ENCODE measurements around the gene CD84. TPM values are rescaled to one million over a fixed set of nuclear protein-coding genes. Genes with fewer than 3 reads are reported as not detected.
"Not testable (repeated sequence)": the region's sequence is repeated elsewhere in the genome, so short reads cannot be mapped to it uniquely, and the experiment has no call there.

CD84 gene
- total RNA-seq, 1 donor from 2014 or later = not detected

- DNase-seq (ENCODE audit: low spot score) = no peak
- H3K36me3 Mint-ChIP-seq (ENCODE audit: low read depth) = no peaks in the 10 kb centered on the region
- no peak overlapping the region for H3K27ac Mint-ChIP-seq (ENCODE audit: unreplicated experiment)
- H3K9me3 Mint-ChIP-seq (ENCODE audit: low read depth) = peaks cover 30% of the 10 kb centered on the region
- TF ChIP-seq CTCF (IDR thresholded peaks at IDR 0.05) = no peak
- peaks cover 5% of the 10 kb centered on the region for H3K27me3 Mint-ChIP-seq (ENCODE audit: low read depth)
- no peak overlapping the region for H3K4me3 Mint-ChIP-seq (ENCODE audit: unreplicated experiment)
- no peaks in the 10 kb centered on the region for H3K4me1 Mint-ChIP-seq (ENCODE audit: low read depth)
These were observed 74.6 kb downstream of the CD84 start for GRCh38 chr1:160504651-160505050.

GRCh38 chr1:160503087-160503486, 76.2 kb downstream of the CD84 start:
- H3K36me3 Mint-ChIP-seq (ENCODE audit: low read depth) = no peaks in the 10 kb centered on the region
- no peak for TF ChIP-seq CTCF (IDR thresholded peaks at IDR 0.05)

DNA sequence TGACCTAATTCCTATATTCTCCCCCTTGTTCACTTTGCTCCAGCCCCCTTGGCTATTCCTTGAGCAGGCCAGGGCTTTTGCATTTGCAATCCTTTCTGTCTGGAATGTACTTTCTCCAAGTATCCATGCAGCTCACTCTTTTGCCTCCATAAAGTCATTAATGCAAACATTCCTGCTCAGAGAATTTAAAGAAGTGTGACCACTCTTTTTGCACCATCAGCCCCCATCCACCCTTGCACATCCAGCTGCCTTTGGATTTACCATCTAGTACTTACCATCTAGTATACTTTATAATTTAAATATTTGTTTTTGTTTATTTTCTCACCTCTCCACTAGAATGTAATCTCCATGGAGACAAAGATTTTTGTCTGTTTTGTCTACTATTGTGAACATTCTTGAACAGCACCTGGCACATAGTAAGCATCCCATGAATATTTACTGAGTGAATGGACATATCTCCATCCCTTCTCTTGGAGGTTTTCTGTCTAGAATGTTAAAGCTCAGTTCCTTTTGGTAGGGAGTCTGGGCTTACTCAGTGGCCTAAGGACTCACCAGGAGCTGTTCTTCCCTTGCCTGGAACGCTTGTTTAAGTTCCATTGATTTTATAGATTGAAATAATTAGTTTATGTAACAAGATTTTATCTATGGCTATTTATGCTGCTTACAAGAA, 78.8 kb downstream of the CD84 start:
- no peak for TF ChIP-seq CTCF (IDR thresholded peaks at IDR 0.05)
- H3K27ac Mint-ChIP-seq (ENCODE audit: unreplicated experiment) = no peak overlapping the region
- peaks cover 15% of the 10 kb centered on the region for H3K9me3 Mint-ChIP-seq (ENCODE audit: low read depth)
- no peak for DNase-seq (ENCODE audit: low spot score)
- H3K36me3 Mint-ChIP-seq (ENCODE audit: low read depth) = no peaks in the 10 kb centered on the region
- H3K4me1 Mint-ChIP-seq (ENCODE audit: low read depth) = no peaks in the 10 kb centered on the region
- peaks cover 6% of the 10 kb centered on the region for H3K27me3 Mint-ChIP-seq (ENCODE audit: low read depth)
- H3K4me3 Mint-ChIP-seq (ENCODE audit: unreplicated experiment) = no peak overlapping the region

More at GRCh38 chr1:160503087-160503486, 76.2 kb downstream of the CD84 start:
- H3K9me3 Mint-ChIP-seq (ENCODE audit: low read depth) = peaks cover 38% of the 10 kb centered on the region
- no peak for DNase-seq (ENCODE audit: low spot score)
- H3K4me1 Mint-ChIP-seq (ENCODE audit: low read depth) = no peaks in the 10 kb centered on the region
- no peak overlapping the region for H3K4me3 Mint-ChIP-seq (ENCODE audit: unreplicated experiment)
- H3K27ac Mint-ChIP-seq (ENCODE audit: unreplicated experiment) = no peak overlapping the region
- H3K27me3 Mint-ChIP-seq (ENCODE audit: low read depth) = peaks cover 5% of the 10 kb centered on the region

DNA sequence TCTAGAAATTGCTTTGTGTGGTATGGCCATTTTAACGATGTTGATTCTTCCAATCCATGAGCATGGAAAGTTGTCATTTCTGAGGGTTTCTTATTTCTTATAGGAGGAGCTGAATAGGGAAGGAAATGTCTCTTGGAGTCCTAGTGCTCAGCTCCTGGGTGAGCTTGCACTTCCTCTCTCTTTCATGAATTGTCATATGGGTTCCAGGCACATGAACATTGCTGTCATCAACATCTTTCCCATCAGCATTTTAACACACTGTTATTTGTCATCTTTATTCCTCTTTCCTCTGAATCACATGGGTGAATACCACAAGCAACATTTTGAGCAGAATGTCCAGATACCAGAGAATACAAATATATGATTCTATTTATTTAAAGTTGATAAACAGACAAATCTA, 79.7 kb downstream of the CD84 start:
- no peak for TF ChIP-seq CTCF (IDR thresholded peaks at IDR 0.05)
- Mint-ChIP-seq H3K9me3 (ENCODE audit: low read depth) (peaks cover 13% of the 10 kb centered on the region), H3K27me3 (ENCODE audit: low read depth) (peaks cover 8% of the 10 kb centered on the region), H3K36me3 (ENCODE audit: low read depth) (no peaks in the 10 kb centered on the region), H3K4me1 (ENCODE audit: low read depth) (no peaks in the 10 kb centered on the region), H3K27ac (ENCODE audit: unreplicated experiment) (no peak overlapping the region), H3K4me3 (ENCODE audit: unreplicated experiment) (no peak overlapping the region)
- DNase-seq (ENCODE audit: low spot score) = no peak

DNA sequence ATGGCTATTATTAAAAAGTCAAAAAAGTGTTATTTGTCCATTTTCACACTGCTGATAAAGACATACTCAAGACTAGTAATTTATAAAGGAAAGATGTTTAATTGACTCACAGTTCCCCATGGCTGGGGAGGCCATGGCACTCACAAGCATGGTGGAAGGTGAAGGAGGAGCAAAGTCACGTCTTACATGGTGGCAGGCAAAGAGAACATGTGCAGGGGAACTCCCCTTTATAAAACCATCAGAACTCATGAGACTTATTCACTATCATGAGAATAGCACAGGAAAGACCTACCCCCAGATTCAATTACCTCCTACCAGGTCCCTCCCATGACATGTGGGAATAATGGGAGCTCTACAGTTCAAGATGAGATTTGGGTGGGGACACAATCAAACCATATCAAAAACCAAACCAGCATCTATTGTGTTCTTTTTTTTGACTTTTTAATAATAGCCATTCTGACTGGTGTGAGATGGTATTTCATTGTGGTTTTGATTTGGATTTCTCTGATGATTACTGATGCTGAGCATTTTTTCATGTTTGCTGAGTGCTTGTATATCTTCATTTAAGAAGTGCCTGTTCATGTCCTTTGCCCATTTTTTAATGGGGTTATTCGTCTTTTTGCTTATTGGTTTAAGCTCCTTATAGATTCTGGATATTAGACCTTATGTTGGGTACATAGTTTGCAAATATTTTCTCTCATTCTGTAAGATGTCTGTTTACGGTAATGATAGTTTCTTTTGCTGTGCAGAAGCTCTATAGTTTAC, 80.8 kb downstream of the CD84 start:
- H3K4me1 Mint-ChIP-seq (ENCODE audit: low read depth); H3K27me3 Mint-ChIP-seq (ENCODE audit: low read depth); H3K27ac Mint-ChIP-seq (ENCODE audit: unreplicated experiment); H3K36me3 Mint-ChIP-seq (ENCODE audit: low read depth); H3K4me3 Mint-ChIP-seq (ENCODE audit: unreplicated experiment); DNase-seq (ENCODE audit: low spot score): not testable (repeated sequence)
- peaks cover 16% of the 10 kb centered on the region for H3K9me3 Mint-ChIP-seq (ENCODE audit: low read depth)
